Uterus (tissue), 2 donors: ENCODE data around the gene ZNF625.

Experiments
- CTCF ChIP-seq, 4 experiments: fragments of 200-600 bp in 2 of 4; fragments of 450-650 bp in 2 of 4; sonication (generic) in 2 of 4; IDR thresholded peaks; one replicate each; pipeline ENCODE4 v1.5.1; 2016 to 2019; ENCODE audit warnings: antibody characterized with exemption in 4 of 4, mild to moderate bottlenecking in 2 of 4, moderate library complexity in 1 of 4
- POLR2A ChIP-seq, 2 donors: fragments of 450-650 bp; IDR thresholded peaks; one replicate each; pipeline ENCODE4 v1.6.1; 2016; ENCODE audit warnings: antibody characterized with exemption in 2 of 2, mild to moderate bottlenecking in 1 of 2, moderate library complexity in 1 of 2

- TF ChIP-seq CTCF (IDR thresholded peaks at IDR 0.05): no peak
- no peak for TF ChIP-seq POLR2A (IDR thresholded peaks at IDR 0.05)
Observed at GRCh38 chr19:12187625-12188024, 31.1 kb upstream of the ZNF625 start.
